ENCODE data around the gene ZPR1.
"Not testable (repeated sequence)": the region's sequence is repeated elsewhere in the genome, so short reads cannot be mapped to it uniquely, and the experiment has no call there.

ZPR1 gene

DNA sequence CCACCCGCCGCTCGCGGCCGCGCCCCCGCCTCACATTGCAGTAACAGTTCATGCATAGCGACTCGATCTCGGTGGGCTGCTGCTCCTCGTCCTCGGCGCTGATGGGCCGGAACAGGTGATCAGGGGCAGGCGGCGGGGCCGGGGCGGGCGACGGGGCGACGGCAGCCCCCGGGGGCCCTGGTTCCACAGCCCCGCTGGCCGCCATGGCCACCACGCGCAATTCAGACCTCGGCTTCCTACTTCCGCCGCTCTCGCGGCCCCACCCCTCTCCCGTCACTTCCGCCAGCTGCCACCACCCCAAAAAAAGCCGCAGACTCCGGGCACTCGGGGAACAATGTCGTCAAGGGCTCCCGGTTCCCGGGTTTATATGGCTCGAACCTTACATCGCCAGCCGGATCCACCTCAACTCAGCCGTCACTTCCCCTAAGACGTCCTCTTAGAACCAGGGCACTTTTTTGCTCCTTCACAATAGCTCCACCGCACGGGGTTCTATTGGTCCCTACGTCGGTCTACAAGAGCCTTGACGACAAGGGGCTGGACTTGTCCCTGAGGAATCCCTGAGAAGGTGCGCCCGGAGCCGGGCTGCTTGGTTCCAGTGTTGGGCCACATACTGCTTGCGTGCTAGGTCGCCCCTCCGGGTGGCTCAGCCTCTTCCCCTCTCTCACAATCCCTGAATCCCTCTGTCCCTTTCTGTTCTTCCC lies at the start of gene ZPR1:
Gene ZPR1, minus strand, starts transcription at position 238 of the 701 bp plus-strand sequence. Its CDS starts 33 bp downstream, at position 205.
- DNase-seq (ENCODE audit: extremely low read depth in 1 of 2, low read depth in 1 of 2) = peak; percentile 54 to 77

DNA sequence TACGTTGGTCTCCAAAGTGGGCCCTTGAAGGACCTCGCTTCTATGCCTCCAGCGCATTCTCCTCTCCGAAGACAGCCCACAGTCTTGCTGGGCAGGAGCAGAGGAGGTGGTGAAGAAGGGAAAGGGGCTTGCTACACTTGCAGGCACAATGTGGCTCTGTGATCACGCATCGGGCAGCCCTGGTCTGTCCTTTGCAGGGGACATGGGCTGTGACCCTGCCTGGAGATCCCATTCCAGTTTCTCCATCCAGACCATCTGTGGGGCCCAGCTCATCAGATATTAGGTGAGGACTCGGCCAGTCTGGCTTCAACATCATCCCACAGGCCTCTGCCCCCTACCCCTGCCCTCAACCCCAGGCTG lies 48.8 kb upstream of the ZPR1 start:
- DNase-seq (ENCODE audit: extremely low read depth in 1 of 2, low read depth in 1 of 2) = no peak

- peak; percentile 60 for DNase-seq (ENCODE audit: extremely low read depth in 1 of 2, low read depth in 1 of 2)
These were observed 48.2 kb upstream of the ZPR1 start for GRCh38 chr11:116835791-116836631.

GRCh38 chr11:116835042-116835772 lies 47.4 kb upstream of the ZPR1 start:
- no peak for DNase-seq (ENCODE audit: extremely low read depth in 1 of 2, low read depth in 1 of 2)

GRCh38 chr11:116834535-116835041 lies 46.8 kb upstream of the ZPR1 start:
- not testable (repeated sequence) for DNase-seq (ENCODE audit: extremely low read depth in 1 of 2, low read depth in 1 of 2)

GRCh38 chr11:116833816-116834534 lies 46.2 kb upstream of the ZPR1 start:
- no peak for DNase-seq (ENCODE audit: extremely low read depth in 1 of 2, low read depth in 1 of 2)

DNA sequence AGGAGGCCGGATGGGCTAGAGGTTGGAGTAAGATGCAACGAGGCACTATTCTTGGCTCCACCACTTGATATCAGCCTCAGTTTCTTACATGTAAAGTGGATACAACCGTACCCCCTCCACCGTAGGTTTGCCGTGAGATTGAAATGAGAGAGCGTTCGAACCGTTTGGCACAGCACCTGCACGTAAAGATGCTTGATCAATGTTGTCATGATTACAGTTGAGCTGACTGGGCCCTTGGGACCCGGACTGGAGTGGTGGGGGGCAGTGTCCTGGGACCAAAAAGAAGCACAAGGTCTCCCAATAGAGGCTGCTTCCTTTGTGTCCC lies 45.6 kb upstream of the ZPR1 start:
- DNase-seq (ENCODE audit: extremely low read depth in 1 of 2, low read depth in 1 of 2) = no peak

DNA sequence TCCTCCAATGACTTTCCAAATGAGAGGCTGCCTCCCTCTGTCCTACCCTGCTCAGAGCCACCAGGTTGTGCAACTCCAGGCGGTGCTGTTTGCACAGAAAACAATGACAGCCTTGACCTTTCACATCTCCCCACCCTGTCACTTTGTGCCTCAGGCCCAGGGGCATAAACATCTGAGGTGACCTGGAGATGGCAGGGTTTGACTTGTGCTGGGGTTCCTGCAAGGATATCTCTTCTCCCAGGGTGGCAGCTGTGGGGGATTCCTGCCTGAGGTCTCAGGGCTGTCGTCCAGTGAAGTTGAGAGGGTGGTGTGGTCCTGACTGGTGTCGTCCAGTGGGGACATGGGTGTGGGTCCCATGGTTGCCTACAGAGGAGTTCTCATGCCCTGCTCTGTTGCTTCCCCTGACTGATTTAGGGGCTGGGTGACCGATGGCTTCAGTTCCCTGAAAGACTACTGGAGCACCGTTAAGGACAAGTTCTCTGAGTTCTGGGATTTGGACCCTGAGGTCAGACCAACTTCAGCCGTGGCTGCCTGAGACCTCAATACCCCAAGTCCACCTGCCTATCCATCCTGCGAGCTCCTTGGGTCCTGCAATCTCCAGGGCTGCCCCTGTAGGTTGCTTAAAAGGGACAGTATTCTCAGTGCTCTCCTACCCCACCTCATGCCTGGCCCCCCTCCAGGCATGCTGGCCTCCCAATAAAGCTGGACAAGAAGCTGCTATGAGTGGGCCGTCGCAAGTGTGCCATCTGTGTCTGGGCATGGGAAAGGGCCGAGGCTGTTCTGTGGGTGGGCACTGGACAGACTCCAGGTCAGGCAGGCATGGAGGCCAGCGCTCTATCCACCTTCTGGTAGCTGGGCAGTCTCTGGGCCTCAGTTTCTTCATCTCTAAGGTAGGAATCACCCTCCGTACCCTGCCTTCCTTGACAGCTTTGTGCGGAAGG lies 44.8 kb upstream of the ZPR1 start:
- no peak for DNase-seq (ENCODE audit: extremely low read depth in 1 of 2, low read depth in 1 of 2)

DNA sequence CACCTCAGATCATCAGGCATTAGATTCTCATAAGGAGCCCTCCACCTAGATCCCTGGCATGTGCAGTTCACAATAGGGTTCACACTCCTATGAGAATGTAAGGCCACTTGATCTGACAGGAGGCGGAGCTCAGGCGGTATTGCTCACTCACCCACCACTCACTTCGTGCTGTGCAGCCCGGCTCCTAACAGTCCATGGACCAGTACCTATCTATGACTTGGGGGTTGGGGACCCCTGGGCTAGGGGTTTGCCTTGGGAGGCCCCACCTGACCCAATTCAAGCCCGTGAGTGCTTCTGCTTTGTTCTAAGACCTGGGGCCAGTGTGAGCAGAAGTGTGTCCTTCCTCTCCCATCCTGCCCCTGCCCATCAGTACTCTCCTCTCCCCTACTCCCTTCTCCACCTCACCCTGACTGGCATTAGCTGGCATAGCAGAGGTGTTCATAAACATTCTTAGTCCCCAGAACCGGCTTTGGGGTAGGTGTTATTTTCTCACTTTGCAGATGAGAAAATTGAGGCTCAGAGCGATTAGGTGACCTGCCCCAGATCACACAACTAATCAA lies 44.0 kb upstream of the ZPR1 start:
- no peak for DNase-seq (ENCODE audit: extremely low read depth in 1 of 2, low read depth in 1 of 2)

GRCh38 chr11:116830184-116830912 lies 42.5 kb upstream of the ZPR1 start:
- no peak for DNase-seq (ENCODE audit: extremely low read depth in 1 of 2, low read depth in 1 of 2)

DNA sequence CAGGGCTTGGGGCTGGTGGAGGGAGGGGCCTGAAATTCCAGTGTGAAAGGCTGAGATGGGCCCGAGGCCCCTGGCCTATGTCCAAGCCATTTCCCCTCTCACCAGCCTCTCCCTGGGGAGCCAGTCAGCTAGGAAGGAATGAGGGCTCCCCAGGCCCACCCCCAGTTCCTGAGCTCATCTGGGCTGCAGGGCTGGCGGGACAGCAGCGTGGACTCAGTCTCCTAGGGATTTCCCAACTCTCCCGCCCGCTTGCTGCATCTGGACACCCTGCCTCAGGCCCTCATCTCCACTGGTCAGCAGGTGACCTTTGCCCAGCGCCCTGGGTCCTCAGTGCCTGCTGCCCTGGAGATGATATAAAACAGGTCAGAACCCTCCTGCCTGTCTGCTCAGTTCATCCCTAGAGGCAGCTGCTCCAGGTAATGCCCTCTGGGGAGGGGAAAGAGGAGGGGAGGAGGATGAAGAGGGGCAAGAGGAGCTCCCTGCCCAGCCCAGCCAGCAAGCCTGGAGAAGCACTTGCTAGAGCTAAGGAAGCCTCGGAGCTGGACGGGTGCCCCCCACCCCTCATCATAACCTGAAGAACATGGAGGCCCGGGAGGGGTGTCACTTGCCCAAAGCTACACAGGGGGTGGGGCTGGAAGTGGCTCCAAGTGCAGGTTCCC lies 41.8 kb upstream of the ZPR1 start, which contains the start of gene APOC3:
Gene APOC3, plus strand, starts transcription at position 383 of the 659 bp plus-strand sequence. CDS start 676 bp downstream, outside the sequence.
- no peak for DNase-seq (ENCODE audit: extremely low read depth in 1 of 2, low read depth in 1 of 2)

- no peak for DNase-seq (ENCODE audit: extremely low read depth in 1 of 2, low read depth in 1 of 2)
These were observed 41.1 kb upstream of the ZPR1 start for GRCh38 chr11:116828632-116829524.

- no peak for DNase-seq (ENCODE audit: extremely low read depth in 1 of 2, low read depth in 1 of 2)
These were observed 39.6 kb upstream of the ZPR1 start for GRCh38 chr11:116827461-116827860.

DNA sequence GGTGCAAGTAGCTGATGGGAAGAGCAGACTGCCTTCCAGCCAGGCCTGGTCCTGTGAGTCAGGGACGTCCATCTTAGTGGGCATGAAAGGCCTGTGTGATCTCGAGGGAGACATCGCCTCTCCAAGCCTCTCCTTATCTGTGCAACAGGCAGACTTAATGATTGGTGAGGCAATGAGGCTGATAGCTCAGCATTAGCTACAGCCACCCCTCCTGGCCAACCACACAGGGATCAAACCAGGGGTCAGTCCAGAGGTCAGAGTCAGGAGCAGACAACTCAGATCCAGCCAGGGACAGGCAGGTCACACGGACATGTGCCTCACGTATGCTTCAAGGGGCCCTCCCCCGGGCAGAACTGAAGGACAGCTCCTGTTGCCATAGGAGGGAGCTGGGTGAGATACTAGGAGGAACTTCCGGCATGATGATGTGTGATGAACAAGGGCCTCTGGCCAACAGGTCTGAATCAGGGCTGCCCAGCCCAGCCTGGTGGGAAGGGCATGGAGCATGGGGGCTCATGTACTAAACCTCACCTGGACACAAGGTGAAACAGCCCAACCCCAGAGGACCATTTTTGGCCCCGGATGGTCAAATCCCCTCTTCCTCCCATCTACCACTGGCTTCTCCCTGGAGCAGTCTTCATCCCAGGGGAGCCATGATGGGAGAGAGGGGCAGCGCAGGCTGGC lies 39.1 kb upstream of the ZPR1 start:
- no peak for DNase-seq (ENCODE audit: extremely low read depth in 1 of 2, low read depth in 1 of 2)

DNA sequence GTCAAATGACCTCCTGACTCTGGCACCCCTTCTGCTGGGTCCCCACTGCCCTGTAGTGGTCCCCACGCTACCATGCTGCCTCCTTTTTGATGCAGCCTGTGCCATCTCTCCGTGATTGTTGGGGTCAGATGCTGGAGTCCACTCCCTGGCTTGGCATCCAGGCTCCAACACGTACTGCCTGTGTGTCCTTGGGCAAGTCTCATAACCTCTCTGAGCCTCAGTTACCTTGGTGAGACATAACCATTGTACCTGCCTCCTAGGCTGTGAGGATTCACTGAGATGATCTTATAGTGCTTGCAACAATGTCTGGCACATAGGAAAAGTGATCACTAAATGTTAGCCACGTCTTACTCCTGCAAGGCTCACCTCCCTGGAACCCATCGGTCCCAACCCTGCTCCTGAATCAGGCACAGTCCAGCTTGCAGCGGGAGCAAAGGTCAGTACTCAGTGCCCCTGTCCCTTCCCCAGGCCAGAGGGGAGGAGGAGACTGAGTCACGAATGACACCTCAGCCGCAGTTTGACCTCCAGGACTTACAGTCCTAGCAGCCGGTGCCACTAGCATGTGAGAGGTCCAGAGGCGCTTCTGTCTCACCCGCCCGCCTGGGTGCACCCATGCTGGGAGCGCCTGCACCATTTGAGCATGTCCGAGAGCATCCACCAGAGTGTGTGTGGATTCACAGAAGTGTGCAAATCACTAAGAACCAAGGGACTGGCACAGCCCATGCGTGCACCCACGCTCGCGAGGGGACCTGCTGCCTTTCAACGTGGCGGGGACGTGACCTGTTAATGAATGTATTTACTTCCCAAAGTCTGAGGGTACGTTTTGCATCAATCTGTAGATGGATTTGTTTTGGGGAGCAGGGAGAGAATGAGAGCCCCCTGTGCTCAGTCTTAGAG lies 38.3 kb upstream of the ZPR1 start:
- no peak for DNase-seq (ENCODE audit: extremely low read depth in 1 of 2, low read depth in 1 of 2)

DNA sequence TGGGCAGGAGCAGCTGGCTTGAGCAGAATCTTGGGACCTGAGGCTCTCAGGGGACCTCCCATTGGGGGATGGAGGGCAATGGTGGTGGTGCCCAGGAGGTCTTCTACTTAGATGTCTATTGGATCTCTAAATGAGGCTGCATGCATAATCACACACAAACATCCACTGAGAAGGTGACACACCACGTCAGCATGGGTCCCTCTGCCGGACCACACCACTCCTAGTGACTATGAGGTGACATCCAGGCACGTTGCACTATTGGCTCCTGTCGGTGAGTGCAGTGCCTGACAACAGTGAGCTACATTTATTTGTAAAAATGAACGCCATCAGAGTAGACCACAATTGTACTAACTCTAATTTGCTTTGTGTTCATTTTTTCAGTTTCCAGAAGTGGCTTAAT lies 37.6 kb upstream of the ZPR1 start:
- DNase-seq (ENCODE audit: extremely low read depth in 1 of 2, low read depth in 1 of 2) = no peak
